Hepatocyte (in vitro differentiated cells): Measurements from ENCODE around the gene NSL1. TPM values are rescaled to one million over a fixed set of nuclear protein-coding genes. Genes with fewer than 3 reads are reported as not detected.
A peak's percentile ranks its signal among the peaks of the same experiment; 100 is the strongest.

ENCODE experiments used
- DNase-seq: peaks from one replicate; pipeline ENCODE4 v3.0.0-alpha.2; 2016; ENCODE audit warnings: low spot score
- H2AFZ ChIP-seq: fragments of 200-600 bp; sonication (generic); 2 replicates; pipeline ENCODE4 v1.6.0; 2016; ENCODE audit warnings: antibody characterized with exemption, mild to moderate bottlenecking
- H3K27ac ChIP-seq: fragments of 200-600 bp; sonication (generic); 2 replicates; pipeline ENCODE4 v1.5.1; 2016; ENCODE audit warnings: mild to moderate bottlenecking
- H3K27me3 ChIP-seq: fragments of 200-600 bp; sonication (generic); 2 replicates; pipeline ENCODE4 v1.6.1; 2016
- H3K36me3 ChIP-seq: fragments of 200-600 bp; sonication (generic); replicated peaks from 2 replicates; pipeline ENCODE4 v1.5.1; 2016; ENCODE audit warnings: low read depth; ENCODE audit not compliant: insufficient read depth
- H3K4me1 ChIP-seq: fragments of 200-600 bp; sonication (generic); 2 replicates; pipeline ENCODE4 v1.5.1; 2016; ENCODE audit warnings: mild to moderate bottlenecking, moderate library complexity; ENCODE audit not compliant: insufficient read depth
- H3K4me2 ChIP-seq: fragments of 200-600 bp; sonication (generic); 2 replicates; pipeline ENCODE4 v1.6.0; 2016
- H3K4me3 ChIP-seq: fragments of 200-600 bp; sonication (generic); 2 replicates; pipeline ENCODE4 v1.5.1; 2016; ENCODE audit warnings: mild to moderate bottlenecking
- H3K79me2 ChIP-seq: fragments of 200-600 bp; sonication (generic); 2 replicates; pipeline ENCODE4 v1.6.0; 2017; ENCODE audit warnings: mild to moderate bottlenecking
- H3K9me2 ChIP-seq: fragments of 200-600 bp; sonication (generic); replicated peaks from 2 replicates; pipeline ENCODE4 v1.6.0; 2017; ENCODE audit warnings: mild to moderate bottlenecking; ENCODE audit not compliant: insufficient read depth
- H3K9me3 ChIP-seq: fragments of 200-600 bp; sonication (generic); 2 replicates; pipeline ENCODE4 v1.5.1; 2016; ENCODE audit warnings: low read depth, mild to moderate bottlenecking
- H4K20me1 ChIP-seq: fragments of 200-600 bp; sonication (generic); 2 replicates; pipeline ENCODE4 v1.6.0; 2016; ENCODE audit warnings: mild to moderate bottlenecking; ENCODE audit not compliant: insufficient read depth, poor library complexity, severe bottlenecking
- CTCF ChIP-seq: fragments of 200-600 bp; sonication (generic); IDR thresholded peaks from 2 replicates; pipeline ENCODE4 v1.5.1; 2016; ENCODE audit warnings: antibody characterized with exemption, mild to moderate bottlenecking; ENCODE audit not compliant: poor library complexity
- EZH2 ChIP-seq: fragments of 200-600 bp; sonication (generic); IDR thresholded peaks from 2 replicates; pipeline ENCODE4 v1.6.1; 2016; ENCODE audit warnings: antibody characterized with exemption, mild to moderate bottlenecking, borderline replicate concordance
- EZH2phosphoT487 ChIP-seq: fragments of 200-600 bp; sonication (generic); IDR thresholded peaks from one replicate; pipeline ENCODE4 v1.6.1; 2018; ENCODE audit warnings: antibody characterized with exemption, mild to moderate bottlenecking, low read depth, moderate library complexity; ENCODE audit not compliant: unreplicated experiment, severe bottlenecking
- WGBS: methylation state at CpG from one replicate; pipeline ENCODE4 v1.1.6; 2016; ENCODE audit warnings: low lambda C conversion rate; ENCODE audit errors: missing lambda C conversion rate; 5-methylcytosine and 5-hydroxymethylcytosine counted together
- polyA plus RNA-seq: library from polyadenylated mRNA; unstranded; fragments of >200 nt; fragmentation: Nextera tagmentation; extraction: Ambion mirVana; gene quantifications from 2 replicates; pipeline ENCODE4 v1.2.1, GENCODE V29; 2016
- total RNA-seq: library from RNA; depleted of rRNA; stranded (reverse); fragments of >200 nt; gene quantifications from 2 replicates; pipeline ENCODE4 v1.2.3, GENCODE V29; 2014

Gene NSL1
- total and polyA plus RNA-seq, 2 experiments from 2014 or later, result 27.2 to 39.5 TPM

- no peaks in the 10 kb centered on the region for H3K9me3 ChIP-seq
- no peaks in the 10 kb centered on the region for H4K20me1 ChIP-seq
- no peak overlapping the region for H2AFZ ChIP-seq
- no peaks in the 10 kb centered on the region for H3K9me2 ChIP-seq
- no peak overlapping the region for H3K4me3 ChIP-seq
- peak; percentile 27 for DNase-seq
- no peak overlapping the region for H3K4me2 ChIP-seq
- H3K36me3 ChIP-seq, result no peaks in the 10 kb centered on the region
- TF ChIP-seq EZH2phosphoT487, result no peak
- TF ChIP-seq CTCF, result no peak
- TF ChIP-seq EZH2, result no peak
- peak overlapping the region; percentile 43 for H3K27ac ChIP-seq
- peaks cover 7% of the 10 kb centered on the region for H3K4me1 ChIP-seq
- H3K79me2 ChIP-seq, result no peaks in the 10 kb centered on the region
- WGBS, result 73% methylated on average over 7 of the region's 7 CpGs
- H3K27me3 ChIP-seq, result no peaks in the 10 kb centered on the region
Observed at GRCh38 chr1:212688341-212689047, 103.1 kb downstream of the NSL1 start.

GRCh38 chr1:212687811-212688210 lies 103.8 kb downstream of the NSL1 start:
- DNase-seq, result no peak
- H3K4me2 ChIP-seq, result no peak overlapping the region
- WGBS, result 97% methylated on average over 2 of the region's 2 CpGs
- no peaks in the 10 kb centered on the region for H4K20me1 ChIP-seq
- TF ChIP-seq EZH2phosphoT487 (no peak), EZH2 (no peak), CTCF (no peak)
- no peaks in the 10 kb centered on the region for H3K9me3 ChIP-seq
- no peaks in the 10 kb centered on the region for H3K27me3 ChIP-seq
- no peaks in the 10 kb centered on the region for H3K79me2 ChIP-seq
- no peak overlapping the region for H3K4me3 ChIP-seq
- H3K27ac ChIP-seq, result no peak overlapping the region
- no peak overlapping the region for H2AFZ ChIP-seq
- H3K4me1 ChIP-seq, result peaks cover 7% of the 10 kb centered on the region
- H3K9me2 ChIP-seq, result no peaks in the 10 kb centered on the region
- H3K36me3 ChIP-seq, result no peaks in the 10 kb centered on the region

- Histone ChIP-seq H3K9me2 (no peaks in the 10 kb centered on the region), H3K79me2 (no peaks in the 10 kb centered on the region), H3K4me2 (no peak overlapping the region), H3K4me3 (no peak overlapping the region), H3K4me1 (peaks cover 7% of the 10 kb centered on the region), H2AFZ (no peak overlapping the region), H3K9me3 (no peaks in the 10 kb centered on the region), H4K20me1 (no peaks in the 10 kb centered on the region), H3K27ac (no peak overlapping the region), H3K36me3 (no peaks in the 10 kb centered on the region), H3K27me3 (no peaks in the 10 kb centered on the region)
- no peak for DNase-seq
- WGBS, result 95% methylated on average over 11 of the region's 11 CpGs
- no peak for TF ChIP-seq EZH2
- TF ChIP-seq EZH2phosphoT487, result no peak
- TF ChIP-seq CTCF, result no peak
Observed at GRCh38 chr1:212686591-212686990, 105.0 kb downstream of the NSL1 start.
